Smooth muscle cell (in vitro differentiated cells): ENCODE data around the gene CERS1. TPM values are rescaled to one million over a fixed set of nuclear protein-coding genes. Genes with fewer than 3 reads are reported as not detected.

ENCODE experiments used
- DNase-seq: peaks from one replicate; lab custom pipeline; 2025; ENCODE audit not compliant: unreplicated experiment; lab: John Stamatoyannopoulos, UW
- H2AFZ ChIP-seq: fragments of 200-600 bp; sonication (generic); 2 replicates; pipeline ENCODE4 v1.6.0; 2016; ENCODE audit warnings: antibody characterized with exemption, low read depth, mild to moderate bottlenecking
- H3F3A ChIP-seq: fragments of 200-600 bp; sonication (generic); 2 replicates; pipeline ENCODE4 v1.6.0; 2017; ENCODE audit warnings: antibody characterized with exemption, low read depth
- H3K27ac ChIP-seq: fragments of 200-600 bp; sonication (generic); 2 replicates; pipeline ENCODE4 v1.5.1; 2016; ENCODE audit warnings: low read depth, mild to moderate bottlenecking
- H3K27me3 ChIP-seq: fragments of 200-600 bp; sonication (generic); 2 replicates; pipeline ENCODE4 v1.6.1; 2016; ENCODE audit warnings: low read depth, mild to moderate bottlenecking
- H3K36me3 ChIP-seq: fragments of 200-600 bp; sonication (generic); 2 replicates; pipeline ENCODE4 v1.5.1; 2016; ENCODE audit warnings: low read depth
- H3K4me1 ChIP-seq: fragments of 200-600 bp; sonication (generic); 2 replicates; pipeline ENCODE4 v1.5.1; 2016; ENCODE audit warnings: low read depth
- H3K4me2 ChIP-seq: fragments of 200-600 bp; sonication (generic); 2 replicates; pipeline ENCODE4 v1.6.0; 2016; ENCODE audit warnings: mild to moderate bottlenecking
- H3K4me3 ChIP-seq: fragments of 200-600 bp; sonication (generic); 2 replicates; pipeline ENCODE4 v1.5.1; 2016; ENCODE audit warnings: mild to moderate bottlenecking
- H3K79me2 ChIP-seq: fragments of 200-600 bp; sonication (generic); 2 replicates; pipeline ENCODE4 v1.6.0; 2016; ENCODE audit warnings: low read depth, mild to moderate bottlenecking
- H3K9ac ChIP-seq: fragments of 200-600 bp; sonication (generic); 2 replicates; pipeline ENCODE4 v1.6.0; 2016; ENCODE audit warnings: low read depth
- H3K9me3 ChIP-seq: fragments of 200-600 bp; sonication (generic); replicated peaks from 2 replicates; pipeline ENCODE4 v1.5.1; 2016; ENCODE audit warnings: low read depth
- H4K20me1 ChIP-seq: fragments of 200-600 bp; sonication (generic); 2 replicates; pipeline ENCODE4 v1.6.0; 2016; ENCODE audit warnings: low read depth
- CTCF ChIP-seq: fragments of 200-600 bp; sonication (generic); IDR thresholded peaks from 2 replicates; pipeline ENCODE4 v1.5.1; 2017; ENCODE audit warnings: borderline replicate concordance, mild to moderate bottlenecking, antibody characterized with exemption; ENCODE audit not compliant: insufficient read depth, poor library complexity, severe bottlenecking
- WGBS: methylation state at CpG from one replicate; pipeline ENCODE4 v1.1.7; 2016; ENCODE audit warnings: low lambda C conversion rate; 5-methylcytosine and 5-hydroxymethylcytosine counted together
- polyA plus RNA-seq: library from polyadenylated mRNA; unstranded; fragments of >200 nt; fragmentation: Nextera tagmentation; extraction: Ambion mirVana; gene quantifications from 2 replicates; pipeline ENCODE4 v1.2.1, GENCODE V29; 2016
- total RNA-seq: library from RNA; depleted of rRNA; stranded (reverse); fragments of >200 nt; gene quantifications from 2 replicates; pipeline ENCODE4 v1.2.3, GENCODE V29; 2014

CERS1 gene
- total and polyA plus RNA-seq, 2 experiments from 2014 or later, result 2.4 to 4.2 TPM

DNA sequence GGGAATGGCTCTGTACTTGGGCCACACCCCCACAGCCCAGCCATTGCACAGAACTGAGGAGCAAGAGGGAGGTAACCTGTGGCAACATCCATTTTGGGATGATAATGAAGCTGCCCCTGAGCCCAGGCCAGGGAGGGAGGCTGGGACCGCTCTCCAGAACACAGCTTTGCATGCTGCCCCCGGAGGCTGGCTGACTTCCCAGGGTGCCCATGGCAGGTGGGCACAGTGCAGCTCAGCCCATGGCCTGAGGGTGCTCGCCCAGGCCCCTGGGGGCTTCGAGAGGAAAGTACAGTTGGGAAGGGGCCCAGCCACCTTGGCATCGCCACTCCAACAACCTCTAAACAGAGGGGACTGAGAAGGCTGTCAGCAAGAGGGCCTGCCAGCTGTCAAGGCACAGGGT lies 17.5 kb upstream of the CERS1 start:
- H3K4me3 ChIP-seq, result no peak overlapping the region
- peaks cover 68% of the 10 kb centered on the region for H3K79me2 ChIP-seq
- no peak overlapping the region for H3K4me2 ChIP-seq
- no peak overlapping the region for H3K27ac ChIP-seq
- no peaks in the 10 kb centered on the region for H3K4me1 ChIP-seq
- no peak overlapping the region for H2AFZ ChIP-seq
- H3F3A ChIP-seq, result no peaks in the 10 kb centered on the region
- no peak for TF ChIP-seq CTCF
- H3K27me3 ChIP-seq, result no peaks in the 10 kb centered on the region
- H3K36me3 ChIP-seq, result no peaks in the 10 kb centered on the region
- no peak for DNase-seq
- no peak overlapping the region for H3K9ac ChIP-seq
- H3K9me3 ChIP-seq, result no peaks in the 10 kb centered on the region
- H4K20me1 ChIP-seq, result peaks cover 79% of the 10 kb centered on the region
- WGBS, result over 99% methylated on average over 5 of the region's 5 CpGs

DNA sequence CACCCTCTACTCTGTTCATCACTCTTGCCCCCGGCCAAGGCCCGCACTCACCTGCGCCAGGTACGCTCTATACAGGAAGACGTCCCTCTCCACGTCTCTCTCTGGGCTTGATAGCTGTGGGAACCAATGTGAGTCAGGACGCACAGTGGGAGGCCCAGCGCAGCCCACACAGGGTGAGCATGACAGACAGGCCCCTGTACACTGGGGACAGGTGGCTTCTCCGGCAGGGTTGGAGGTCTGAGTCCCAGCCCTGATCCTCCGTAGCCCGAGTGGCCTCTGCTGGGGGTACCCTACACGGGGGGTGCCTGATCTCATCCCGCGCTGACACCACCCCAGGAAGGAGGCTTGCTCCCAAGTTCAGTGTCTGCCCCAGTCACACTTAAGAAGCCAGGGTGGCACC lies 17.0 kb upstream of the CERS1 start:
- TF ChIP-seq CTCF, result no peak

GRCh38 chr19:18910801-18911436 lies 15.0 kb upstream of the CERS1 start:
- H3K36me3 ChIP-seq, result no peaks in the 10 kb centered on the region
- no peaks in the 10 kb centered on the region for H3K27me3 ChIP-seq
- H3K9ac ChIP-seq, result no peak overlapping the region
- H4K20me1 ChIP-seq, result peaks cover 89% of the 10 kb centered on the region
- no peaks in the 10 kb centered on the region for H3F3A ChIP-seq
- no peak for DNase-seq
- no peak overlapping the region for H3K27ac ChIP-seq
- H2AFZ ChIP-seq, result no peak overlapping the region
- no peak overlapping the region for H3K4me2 ChIP-seq
- no peaks in the 10 kb centered on the region for H3K9me3 ChIP-seq
- no peaks in the 10 kb centered on the region for H3K4me1 ChIP-seq
- H3K4me3 ChIP-seq, result no peak overlapping the region
- H3K79me2 ChIP-seq, result peaks cover 42% of the 10 kb centered on the region
- 98% methylated on average over 19 of the region's 19 CpGs for WGBS
- no peak for TF ChIP-seq CTCF

More for the DNA sequence above, 17.0 kb upstream of the CERS1 start:
- H3F3A ChIP-seq, result no peaks in the 10 kb centered on the region
- no peaks in the 10 kb centered on the region for H3K9me3 ChIP-seq
- H2AFZ ChIP-seq, result no peak overlapping the region
- H3K4me2 ChIP-seq, result no peak overlapping the region
- H3K27me3 ChIP-seq, result no peaks in the 10 kb centered on the region
- no peak overlapping the region for H3K27ac ChIP-seq
- peaks cover 81% of the 10 kb centered on the region for H4K20me1 ChIP-seq
- WGBS, result 96% methylated on average over 12 of the region's 14 CpGs
- H3K79me2 ChIP-seq, result peaks cover 62% of the 10 kb centered on the region
- no peaks in the 10 kb centered on the region for H3K4me1 ChIP-seq
- no peak overlapping the region for H3K4me3 ChIP-seq
- H3K36me3 ChIP-seq, result no peaks in the 10 kb centered on the region
- DNase-seq, result no peak
- H3K9ac ChIP-seq, result no peak overlapping the region

GRCh38 chr19:18910010-18910409 lies 14.1 kb upstream of the CERS1 start:
- H3K36me3 ChIP-seq, result no peaks in the 10 kb centered on the region

More at GRCh38 chr19:18910010-18910409, 14.1 kb upstream of the CERS1 start:
- H3K4me2 ChIP-seq, result no peak overlapping the region
- H3K4me1 ChIP-seq, result no peaks in the 10 kb centered on the region
- H3K27ac ChIP-seq, result no peak overlapping the region
- no peak overlapping the region for H2AFZ ChIP-seq
- H3K4me3 ChIP-seq, result no peak overlapping the region
- 97% methylated on average over 9 of the region's 10 CpGs for WGBS
- DNase-seq, result no peak
- H3K79me2 ChIP-seq, result peaks cover 33% of the 10 kb centered on the region
- TF ChIP-seq CTCF, result no peak
- no peak overlapping the region for H3K9ac ChIP-seq
- H3F3A ChIP-seq, result no peaks in the 10 kb centered on the region
- no peaks in the 10 kb centered on the region for H3K27me3 ChIP-seq
- H4K20me1 ChIP-seq, result peaks cover 88% of the 10 kb centered on the region
- no peaks in the 10 kb centered on the region for H3K9me3 ChIP-seq
